Measurements from ENCODE around the gene PRDM16.

PRDM16 gene

DNA sequence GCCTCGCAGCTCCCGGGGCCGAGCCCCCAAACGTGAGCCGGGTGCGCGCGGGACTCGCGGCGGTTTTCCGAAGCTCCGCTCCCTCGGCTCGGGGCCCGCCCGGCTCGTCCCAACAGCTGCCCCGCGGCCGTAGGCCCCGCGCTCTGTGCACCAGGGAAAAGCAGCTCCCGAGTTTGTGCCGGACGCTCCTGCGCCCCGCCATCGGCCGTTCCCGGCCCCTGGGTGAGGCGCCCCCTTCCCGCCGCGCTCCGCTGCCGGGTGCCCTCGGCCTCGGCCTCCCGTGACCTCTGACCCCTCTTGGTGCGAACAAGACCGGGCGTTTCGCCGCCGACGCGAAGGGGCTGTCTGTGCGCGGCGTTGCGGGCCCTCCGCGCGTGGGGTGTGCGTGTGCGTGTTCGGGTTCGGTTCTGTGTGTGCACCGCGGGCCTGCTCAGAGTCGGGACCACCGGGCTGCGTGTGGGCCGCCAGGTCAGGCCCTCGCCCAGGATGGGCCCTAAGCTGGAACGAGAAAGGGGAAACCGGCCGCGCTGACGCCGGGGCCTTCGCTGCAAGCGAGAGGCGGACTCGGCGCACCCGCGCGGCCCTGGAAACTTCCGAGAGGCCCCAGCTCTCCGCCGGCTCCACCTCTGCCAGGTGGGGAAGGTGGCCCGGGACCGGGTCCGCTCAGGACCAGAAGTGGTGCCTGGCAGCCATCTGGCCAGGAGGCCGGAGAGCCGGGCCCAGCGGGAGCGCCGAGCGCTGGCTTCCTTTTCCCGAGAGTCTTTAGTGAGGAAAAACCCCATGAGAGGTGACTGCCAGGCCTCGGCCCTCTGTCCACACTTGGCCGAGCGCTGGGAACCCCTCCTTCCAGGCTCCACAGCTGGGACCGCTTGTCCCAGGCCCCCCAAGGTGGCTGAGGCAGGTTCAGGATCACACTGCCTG, 1.9 kb downstream of the PRDM16 start:
- DNase-seq, result no peak

- no peak for DNase-seq
Measured at GRCh38 chr1:3071565-3072390, 2.8 kb downstream of the PRDM16 start.

DNA sequence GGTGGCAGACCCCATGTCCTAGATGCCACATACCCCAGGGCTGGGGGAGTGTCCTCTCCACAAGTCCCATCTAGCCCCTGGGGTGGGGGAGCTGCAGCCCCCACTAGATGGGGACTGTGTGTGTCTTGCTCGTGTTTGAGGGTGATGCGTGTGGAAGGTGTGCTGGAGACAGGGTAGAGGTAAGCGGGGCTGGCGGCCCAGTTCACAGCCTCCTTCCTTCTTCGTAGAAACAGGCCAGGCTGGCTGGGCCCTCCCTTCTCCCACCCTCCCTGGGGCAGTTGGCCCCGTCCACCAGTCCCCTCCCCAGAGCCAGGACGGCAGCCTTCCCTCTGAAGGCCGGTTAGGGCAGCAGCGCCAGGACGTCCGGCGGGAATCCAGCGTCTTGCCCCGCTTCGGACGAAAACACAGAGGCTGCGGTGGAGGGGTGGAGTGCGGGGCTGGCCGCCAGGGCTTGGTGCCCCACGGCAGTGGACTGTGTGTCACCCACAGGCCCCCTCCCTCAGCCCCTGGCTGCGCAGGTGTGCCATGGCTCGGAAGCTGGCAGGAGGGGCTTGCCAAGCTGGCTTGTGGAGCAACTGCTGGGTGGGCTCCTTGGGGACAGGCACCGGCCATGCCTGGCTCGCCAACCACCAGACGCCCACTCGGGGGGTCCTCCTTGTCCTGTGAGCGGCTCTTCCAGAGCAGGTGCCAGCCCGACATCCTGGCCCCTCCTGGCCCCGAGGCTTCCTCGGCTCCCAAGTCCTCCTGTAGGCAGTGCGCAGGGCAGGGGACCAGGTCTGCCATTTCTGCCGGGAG, 3.6 kb downstream of the PRDM16 start:
- no peak for DNase-seq

GRCh38 chr1:3073186-3073488, 4.1 kb downstream of the PRDM16 start:
- DNase-seq, result no peak

DNA sequence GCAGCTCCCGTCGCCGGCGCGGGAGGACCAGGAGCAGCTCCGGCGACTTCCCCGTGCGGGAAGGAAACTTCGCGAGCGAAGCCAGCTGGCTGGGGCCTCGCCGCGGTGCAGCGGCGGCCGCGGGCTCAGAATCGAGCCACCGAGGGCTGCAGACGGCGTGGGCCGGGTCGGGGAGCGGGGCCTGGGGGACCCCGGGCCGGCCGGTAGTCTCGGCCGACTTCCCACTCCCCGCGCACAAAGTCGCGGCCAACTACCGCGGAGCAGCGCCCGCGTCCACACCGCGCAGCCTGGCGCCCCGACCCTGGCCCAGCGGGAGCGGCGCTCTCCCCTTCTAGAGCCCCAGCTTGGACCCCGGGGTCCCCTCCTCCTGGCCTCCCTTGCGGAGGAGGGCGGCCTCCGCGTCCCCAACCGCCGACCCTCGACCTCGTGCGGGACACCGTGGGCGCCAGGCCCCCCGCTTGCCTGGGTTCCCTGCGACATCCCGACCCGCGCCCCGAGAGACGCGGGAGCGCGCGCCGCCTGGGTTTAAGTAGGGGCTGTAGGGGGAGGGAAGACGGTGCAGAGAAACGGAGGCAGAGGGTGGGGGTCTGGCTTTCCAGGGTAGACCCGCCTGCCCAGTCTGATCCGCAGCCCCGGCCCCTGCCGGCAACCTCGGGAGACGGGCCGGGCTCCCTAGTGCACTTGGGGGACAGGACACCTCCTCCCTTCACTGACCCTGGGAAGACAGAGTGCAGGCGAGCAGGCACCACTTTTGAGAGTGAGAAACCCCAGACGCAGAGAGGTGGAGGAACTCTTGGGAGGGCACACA, 4.7 kb downstream of the PRDM16 start:
- no peak for DNase-seq

DNA sequence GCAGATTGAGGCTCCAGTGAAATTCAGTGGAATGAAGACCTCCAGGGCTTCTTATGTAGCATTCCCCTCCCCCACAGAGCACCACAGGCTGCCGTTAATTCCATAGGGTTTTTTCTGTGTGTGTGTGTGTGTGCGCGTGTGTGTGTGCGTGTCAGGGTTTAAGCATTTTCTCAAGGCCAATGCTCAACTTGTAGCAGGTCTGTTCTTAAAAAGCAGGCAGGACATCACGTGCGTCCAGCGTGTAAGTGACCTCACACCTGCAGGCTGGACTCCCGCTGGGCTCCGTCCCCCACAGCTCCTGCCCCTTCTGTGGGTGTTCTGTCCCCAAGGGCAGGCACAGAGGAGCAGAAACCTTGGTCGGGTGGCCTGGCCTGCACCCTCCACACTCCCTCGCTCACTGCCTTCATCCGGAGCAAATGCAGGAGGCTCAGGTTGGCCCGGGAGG, 5.3 kb downstream of the PRDM16 start:
- DNase-seq, result no peak

DNA sequence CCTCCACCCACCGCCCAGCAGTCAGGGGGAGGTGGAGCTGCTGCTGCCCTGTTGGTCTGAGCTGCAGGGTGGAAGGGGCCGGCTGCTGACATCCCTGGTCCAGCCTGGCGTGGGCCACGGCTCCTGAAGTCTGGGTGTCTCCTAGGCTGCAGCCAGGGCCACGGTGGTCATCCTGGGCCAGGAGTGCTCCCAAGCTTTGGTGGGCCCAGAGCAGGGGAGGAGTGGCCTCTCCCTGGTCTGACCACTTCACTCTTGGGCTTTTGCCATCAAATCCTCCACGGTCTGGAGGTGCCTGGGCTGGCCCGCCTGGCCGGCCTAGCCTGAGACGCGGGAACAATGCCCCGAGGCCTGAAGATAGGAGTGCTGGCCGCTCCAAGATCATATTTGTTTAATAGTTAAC, 5.8 kb downstream of the PRDM16 start:
- DNase-seq, result no peak

DNA sequence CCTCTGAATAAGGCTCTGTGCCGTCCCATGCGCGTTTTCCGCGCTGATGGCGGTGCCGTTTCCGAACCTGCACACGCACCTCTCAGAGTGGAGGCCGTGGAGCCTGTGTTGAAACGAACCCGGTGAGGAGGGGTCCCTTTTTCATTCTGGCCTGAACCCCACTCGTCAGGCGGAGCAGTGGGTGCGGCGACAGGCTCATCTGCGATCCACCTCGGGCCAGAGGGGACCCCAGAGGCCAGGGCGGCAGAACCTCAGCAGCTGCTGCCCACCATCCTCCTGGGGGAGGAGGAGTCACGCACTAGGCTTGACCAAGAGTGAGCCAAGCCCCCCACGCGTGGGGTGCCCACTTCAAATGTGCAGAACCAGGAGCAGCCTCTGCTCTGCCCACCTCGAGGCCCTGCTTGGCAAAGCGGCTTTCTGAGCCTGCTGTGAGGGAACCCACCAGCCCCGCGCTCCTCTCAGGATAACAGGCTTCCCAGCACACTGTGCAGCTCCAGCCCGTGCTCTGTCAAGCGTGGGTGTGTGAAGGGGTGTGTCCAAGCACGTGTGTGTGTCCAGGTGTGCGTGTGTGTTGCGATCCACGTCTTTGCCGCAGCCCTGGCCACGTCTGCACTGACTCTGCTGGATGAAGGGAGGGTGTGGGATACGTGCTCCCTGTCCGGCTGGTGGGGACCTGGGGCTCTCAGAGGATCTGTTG, 6.8 kb downstream of the PRDM16 start:
- no peak for DNase-seq

DNA sequence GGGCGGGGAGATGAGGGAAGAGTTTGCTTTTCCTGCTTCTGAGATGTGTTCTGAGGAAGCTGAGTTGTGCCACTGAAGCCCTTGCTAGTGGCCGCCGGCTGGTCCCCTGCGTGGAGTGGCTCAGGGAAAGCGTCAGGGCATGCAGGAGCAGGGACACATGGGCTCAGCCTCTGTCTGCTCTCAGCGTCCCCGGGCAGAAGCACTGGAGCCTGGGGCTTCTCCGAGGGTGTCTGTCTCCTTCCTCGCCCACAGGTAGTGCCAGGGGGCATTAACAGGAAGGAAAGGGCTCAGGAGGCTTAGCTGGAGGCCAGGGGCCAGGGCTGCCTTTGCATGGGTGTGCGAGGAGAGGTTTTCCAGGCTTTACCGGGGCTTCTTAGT, 7.3 kb downstream of the PRDM16 start:
- no peak for DNase-seq

GRCh38 chr1:3077081-3077480, 8.1 kb downstream of the PRDM16 start:
- no peak for DNase-seq

DNA sequence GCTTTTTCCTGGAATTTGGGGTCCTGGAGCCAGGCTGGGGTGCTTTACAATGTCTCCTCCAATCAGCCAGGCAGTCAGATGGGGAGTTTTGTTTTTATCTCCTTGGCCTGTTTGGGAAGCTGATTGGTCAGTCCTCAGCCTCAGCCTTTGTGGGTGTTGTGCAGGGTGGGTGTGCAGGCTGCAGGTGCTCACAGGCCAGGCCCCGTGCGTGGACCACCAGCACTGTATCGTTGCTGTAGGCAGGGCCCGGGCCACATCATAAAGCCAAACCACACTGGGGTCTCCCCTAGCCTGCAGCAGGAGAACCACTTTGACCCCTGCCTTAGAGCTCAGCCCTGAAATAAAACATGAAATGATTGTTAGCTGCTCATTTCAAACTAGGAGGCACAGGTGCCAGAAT, 8.6 kb downstream of the PRDM16 start:
- DNase-seq, result no peak

- DNase-seq, result no peak
Measured at GRCh38 chr1:3078430-3078861, 9.4 kb downstream of the PRDM16 start.

GRCh38 chr1:3078871-3079270, 9.9 kb downstream of the PRDM16 start:
- no peak for DNase-seq

DNA sequence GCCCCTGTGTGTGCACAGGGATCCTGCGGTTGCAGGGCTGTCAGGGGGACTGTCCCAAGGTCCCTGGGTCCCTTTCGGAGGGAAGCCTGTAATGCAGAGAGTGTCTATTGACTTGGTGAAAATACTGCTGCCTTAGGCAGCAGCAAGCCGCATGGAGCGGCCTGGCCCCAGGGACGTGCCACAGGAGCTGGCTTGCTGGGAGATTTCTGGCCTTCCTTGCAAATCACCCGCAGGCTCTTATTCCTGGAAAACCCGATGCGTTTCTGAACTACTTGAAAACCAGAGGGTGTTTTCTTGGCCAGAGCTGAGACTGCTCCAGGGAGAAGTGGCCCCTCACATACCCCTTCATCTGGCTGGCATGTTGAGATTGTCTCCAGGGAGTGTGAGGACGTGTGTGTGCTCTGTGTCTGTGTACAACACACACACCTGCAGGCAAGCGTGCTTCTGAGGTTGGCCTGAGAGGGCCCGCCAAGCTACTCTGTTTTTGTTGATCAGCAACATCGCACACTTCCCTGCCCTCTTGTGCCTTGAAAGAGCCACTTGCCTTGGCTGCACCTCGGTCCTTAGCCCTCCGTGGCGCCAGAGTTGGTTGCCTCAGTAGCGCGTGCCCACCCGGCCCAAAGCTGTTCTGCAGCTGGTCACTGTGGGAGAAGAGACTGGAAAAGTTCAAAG, 10.5 kb downstream of the PRDM16 start:
- DNase-seq, result no peak

- DNase-seq, result no peak
Measured at GRCh38 chr1:3080053-3080955, 11.3 kb downstream of the PRDM16 start.

DNA sequence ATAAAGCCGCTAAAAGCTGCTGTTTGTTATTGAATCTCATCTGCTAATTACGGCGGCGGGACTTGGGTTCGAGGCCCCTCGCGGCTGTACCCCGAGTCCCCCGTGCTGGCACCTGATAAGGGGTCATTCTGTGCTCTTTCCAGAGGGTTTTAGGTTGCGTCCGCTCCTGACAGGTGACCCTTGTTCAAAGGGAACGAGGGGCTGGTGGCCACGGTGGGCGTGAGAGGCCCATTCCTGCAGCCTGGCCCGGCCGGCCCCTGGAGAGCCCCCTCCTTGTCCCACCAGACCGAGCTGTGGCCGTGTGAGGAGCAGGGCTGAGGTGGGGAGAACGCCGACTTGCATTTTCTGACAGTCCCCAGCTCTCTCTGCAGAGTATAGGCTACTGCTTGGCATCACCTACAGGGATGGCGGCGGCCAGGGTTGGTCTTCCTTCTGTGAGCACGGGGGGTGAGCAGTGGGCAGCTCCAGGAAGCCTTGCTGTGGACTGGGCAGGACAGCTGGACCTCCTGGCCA, 12.2 kb downstream of the PRDM16 start:
- DNase-seq, result no peak

GRCh38 chr1:3082051-3082450, 13.0 kb downstream of the PRDM16 start:
- no peak for DNase-seq

GRCh38 chr1:3082571-3083516, 13.8 kb downstream of the PRDM16 start:
- no peak for DNase-seq

GRCh38 chr1:3084154-3084553, 15.2 kb downstream of the PRDM16 start:
- DNase-seq, result no peak
